HepG2 (cell line): ENCODE results near the gene SPHK1. TPM values are rescaled to one million over a fixed set of nuclear protein-coding genes. Genes with fewer than 3 reads are reported as not detected.

ENCODE experiments used
- DPF2 ChIP-seq: sonication (generic); formaldehyde crosslinking; IDR thresholded peaks from 2 replicates; pipeline ENCODE4 v1.4.0; 2020; ENCODE audit warnings: mild to moderate bottlenecking, low read depth, missing genetic modification reagents, borderline replicate concordance
- E2F2 ChIP-seq: sonication (generic); formaldehyde crosslinking; IDR thresholded peaks from 2 replicates; pipeline ENCODE4 v1.4.0; 2020; ENCODE audit warnings: missing genetic modification reagents, borderline replicate concordance
- GABPA ChIP-seq, 2 experiments: IDR thresholded peaks; 2 replicates each; pipeline ENCODE4 v1.6.1; 2011 to 2016; ENCODE audit warnings: low read depth in 2 of 2, low read length in 1 of 2, missing biosample characterization in 1 of 2, missing genetic modification characterization in 1 of 2
- GATAD1 ChIP-seq: IDR thresholded peaks from 2 replicates; pipeline ENCODE4 v1.6.1; 2016; ENCODE audit warnings: missing genetic modification reagents, missing compliant biosample characterization
- HNF1A ChIP-seq, 2 experiments: sonication (generic) in 1 of 2; formaldehyde crosslinking in 1 of 2; IDR thresholded peaks; 2 replicates each; pipeline versions ENCODE4 v1.4.0 to v1.6.1; 2016 to 2020; ENCODE audit warnings: borderline replicate concordance in 1 of 2, low read depth in 1 of 2, mild to moderate bottlenecking in 1 of 2, missing genetic modification reagents in 1 of 2
- NFYB ChIP-seq: sonication (generic); formaldehyde crosslinking; IDR thresholded peaks from 2 replicates; pipeline ENCODE4 v1.4.0; 2020; ENCODE audit warnings: missing genetic modification reagents
- SRY ChIP-seq: sonication (generic); formaldehyde crosslinking; IDR thresholded peaks from 2 replicates; pipeline ENCODE4 v1.8.0; 2022; ENCODE audit warnings: mild to moderate bottlenecking, missing genetic modification reagents
- ZNF256 ChIP-seq: sonication (generic); formaldehyde crosslinking; conservative IDR thresholded peaks from 2 replicates; pipeline ENCODE4 v1.4.0; 2020; ENCODE audit warnings: missing genetic modification reagents
- ZNF33B ChIP-seq: sonication (generic); formaldehyde crosslinking; IDR thresholded peaks from 2 replicates; pipeline ENCODE4 v1.5.1; 2020; ENCODE audit warnings: mild to moderate bottlenecking, missing genetic modification reagents
- ZNF382 ChIP-seq: sonication (generic); formaldehyde crosslinking; IDR thresholded peaks from 2 replicates; pipeline ENCODE4 v1.5.0; 2020; ENCODE audit warnings: missing genetic modification reagents, mild to moderate bottlenecking, borderline replicate concordance
- ZNF441 ChIP-seq: sonication (generic); formaldehyde crosslinking; IDR thresholded peaks from 2 replicates; pipeline ENCODE4 v1.7.0; 2021; ENCODE audit warnings: missing genetic modification reagents, borderline replicate concordance
- ZNF614 ChIP-seq: IDR thresholded peaks from 2 replicates; pipeline ENCODE4 v1.6.1; 2018; ENCODE audit warnings: missing biosample characterization, missing genetic modification reagents, inconsistent platforms, borderline replicate concordance
- ZNF792 ChIP-seq: IDR thresholded peaks from 2 replicates; pipeline ENCODE4 v1.6.1; 2016
- polyA plus RNA-seq, 8 experiments: library from polyadenylated mRNA; depleted of rRNA in 3 of 8; stranded (reverse) in 7 of 8; unstranded in 1 of 8; fragments of >200 nt; fragmentation: Illumina TruSeq in 4 of 8; extraction: Trizol in 4 of 8; gene quantifications; 2 replicates each; pipeline versions ENCODE4 v1.2.1 to v1.2.3, GENCODE V29; 2011 to 2016; ENCODE audit warnings: low read depth in 4 of 8, missing spikeins in 1 of 8, mixed read lengths in 1 of 8; ENCODE audit not compliant: insufficient read depth in 1 of 8
- total RNA-seq, 5 experiments: library from RNA; depleted of rRNA; stranded (reverse); fragments of >200 nt; fragmentation: Illumina TruSeq; extraction: Trizol; gene quantifications; 2 replicates each; pipeline ENCODE4 v1.2.3, GENCODE V29; 2016; ENCODE audit warnings: low read depth in 1 of 5
- TF ChIP-seq, protein P1 (sequence below): sonication (generic); formaldehyde crosslinking; IDR thresholded peaks from 2 replicates; pipeline ENCODE4 v1.4.0; 2020; ENCODE audit warnings: mild to moderate bottlenecking, missing genetic modification reagents

The SPHK1 gene
- total and polyA plus RNA-seq, 2 of the 13 experiments (the other 11 are each of a cell fraction or from before 2014, with no cell fraction given) = 129 to 160 TPM

GRCh38 chr17:76385892-76386786 is 1.7 kb downstream of the SPHK1 start (continued):
- TF ChIP-seq E2F2 (CRISPR knock-in tag) = peak; percentile 97; the same call in 1 of the 2 replicates
- peak; percentile 95 for TF ChIP-seq SRY (CRISPR knock-in tag)
- peak; percentile 25; the same call in 1 of the 2 replicates for TF ChIP-seq NFYB (CRISPR knock-in tag)
- TF ChIP-seq ZNF441 (CRISPR knock-in tag) = peak; percentile 94
- no peak for TF ChIP-seq ZNF382
- peak; percentile 85 for TF ChIP-seq ZNF792
- peak; percentile 83 for TF ChIP-seq ZNF614
- TF ChIP-seq, protein P1, sequence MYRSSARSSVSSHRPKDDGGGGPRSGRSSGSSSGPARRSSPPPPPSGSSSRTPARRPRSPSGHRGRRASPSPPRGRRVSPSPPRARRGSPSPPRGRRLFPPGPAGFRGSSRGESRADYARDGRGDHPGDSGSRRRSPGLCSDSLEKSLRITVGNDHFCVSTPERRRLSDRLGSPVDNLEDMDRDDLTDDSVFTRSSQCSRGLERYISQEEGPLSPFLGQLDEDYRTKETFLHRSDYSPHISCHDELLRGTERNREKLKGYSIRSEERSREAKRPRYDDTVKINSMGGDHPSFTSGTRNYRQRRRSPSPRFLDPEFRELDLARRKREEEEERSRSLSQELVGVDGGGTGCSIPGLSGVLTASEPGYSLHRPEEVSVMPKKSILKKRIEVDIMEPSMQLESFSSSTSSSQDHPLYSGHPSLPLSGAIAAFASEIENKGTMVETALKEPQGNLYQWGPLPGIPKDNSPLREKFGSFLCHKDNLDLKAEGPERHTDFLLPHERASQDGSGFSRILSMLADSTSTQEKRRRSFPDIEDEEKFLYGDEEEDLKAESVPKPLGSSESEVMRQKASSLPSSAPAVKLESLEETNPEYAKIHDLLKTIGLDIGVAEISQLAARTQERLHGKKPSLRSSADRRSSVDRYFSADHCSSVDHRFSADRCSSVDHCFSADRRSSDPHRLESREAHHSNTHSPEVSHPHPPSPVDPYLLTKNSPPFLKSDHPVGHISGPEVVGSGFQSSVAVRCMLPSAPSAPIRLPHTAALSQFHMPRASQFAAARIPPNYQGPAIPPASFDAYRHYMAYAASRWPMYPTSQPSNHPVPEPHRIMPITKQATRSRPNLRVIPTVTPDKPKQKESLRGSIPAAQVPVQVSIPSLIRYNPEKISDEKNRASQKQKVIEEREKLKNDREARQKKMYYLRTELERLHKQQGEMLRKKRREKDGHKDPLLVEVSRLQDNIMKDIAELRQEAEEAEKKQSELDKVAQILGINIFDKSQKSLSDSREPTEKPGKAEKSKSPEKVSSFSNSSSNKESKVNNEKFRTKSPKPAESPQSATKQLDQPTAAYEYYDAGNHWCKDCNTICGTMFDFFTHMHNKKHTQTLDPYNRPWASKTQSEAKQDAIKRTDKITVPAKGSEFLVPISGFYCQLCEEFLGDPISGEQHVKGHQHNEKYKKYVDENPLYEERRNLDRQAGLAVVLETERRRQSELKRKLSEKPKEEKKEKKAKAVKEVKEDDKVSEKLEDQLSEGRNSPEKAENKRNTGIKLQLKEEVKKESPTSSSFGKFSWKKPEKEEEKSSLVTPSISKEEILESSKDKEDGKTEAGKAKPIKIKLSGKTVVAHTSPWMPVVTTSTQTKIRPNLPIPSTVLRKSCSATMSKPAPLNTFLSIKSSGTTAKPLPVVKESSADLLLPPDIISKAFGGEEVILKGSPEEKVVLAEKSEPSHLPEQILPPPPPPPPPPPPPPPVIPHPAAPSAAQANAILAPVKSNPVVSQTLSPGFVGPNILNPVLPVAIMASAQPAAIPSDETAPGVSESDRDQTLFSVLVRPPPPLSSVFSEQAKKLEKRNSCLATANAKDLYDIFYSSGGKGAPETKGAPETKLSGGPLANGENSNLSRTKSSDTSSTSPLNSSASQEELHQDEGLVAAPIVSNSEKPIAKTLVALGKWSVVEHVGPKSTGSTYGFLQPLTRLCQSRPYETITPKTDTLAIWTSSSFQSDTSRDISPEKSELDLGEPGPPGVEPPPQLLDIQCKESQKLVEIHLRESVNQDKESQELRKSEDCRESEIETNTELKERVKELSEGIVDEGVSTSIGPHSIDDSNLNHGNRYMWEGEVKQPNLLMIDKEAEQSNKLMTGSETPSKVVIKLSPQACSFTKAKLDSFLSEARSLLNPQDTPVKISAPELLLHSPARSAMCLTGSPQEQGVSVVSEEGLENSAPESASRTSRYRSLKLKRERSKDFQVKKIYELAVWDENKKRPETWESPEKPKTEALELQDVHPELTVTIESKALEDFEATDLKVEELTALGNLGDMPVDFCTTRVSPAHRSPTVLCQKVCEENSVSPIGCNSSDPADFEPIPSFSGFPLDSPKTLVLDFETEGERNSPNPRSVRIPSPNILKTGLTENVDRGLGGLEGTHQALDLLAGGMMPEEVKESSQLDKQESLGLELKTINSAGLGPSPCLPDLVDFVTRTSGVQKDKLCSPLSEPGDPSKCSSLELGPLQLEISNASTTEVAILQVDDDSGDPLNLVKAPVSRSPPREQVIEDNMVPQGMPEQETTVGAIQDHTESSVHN (CRISPR knock-in tag) = peak; percentile 100
- TF ChIP-seq HNF1A (IDR thresholded peaks at IDR 0.05; ENCODE audit: low read depth) = no peak
- TF ChIP-seq HNF1A (CRISPR knock-in tag; IDR thresholded peaks at IDR 0.05; ENCODE audit: borderline replicate concordance) = peak; percentile 72
- peak; percentile 99 for TF ChIP-seq ZNF256
- TF ChIP-seq ZNF33B (CRISPR knock-in tag) = peak; percentile 100
- TF ChIP-seq GABPA (IDR thresholded peaks at IDR 0.05; ENCODE audit: low read depth, low read length) = no peak
- no peak for TF ChIP-seq GABPA (CRISPR knock-in tag; IDR thresholded peaks at IDR 0.05; ENCODE audit: low read depth)
- TF ChIP-seq DPF2 (CRISPR knock-in tag) = no peak
- peak; percentile 49; the same call in 1 of the 2 replicates for TF ChIP-seq GATAD1
